ENCODE results near the gene SLC41A3.

DNA sequence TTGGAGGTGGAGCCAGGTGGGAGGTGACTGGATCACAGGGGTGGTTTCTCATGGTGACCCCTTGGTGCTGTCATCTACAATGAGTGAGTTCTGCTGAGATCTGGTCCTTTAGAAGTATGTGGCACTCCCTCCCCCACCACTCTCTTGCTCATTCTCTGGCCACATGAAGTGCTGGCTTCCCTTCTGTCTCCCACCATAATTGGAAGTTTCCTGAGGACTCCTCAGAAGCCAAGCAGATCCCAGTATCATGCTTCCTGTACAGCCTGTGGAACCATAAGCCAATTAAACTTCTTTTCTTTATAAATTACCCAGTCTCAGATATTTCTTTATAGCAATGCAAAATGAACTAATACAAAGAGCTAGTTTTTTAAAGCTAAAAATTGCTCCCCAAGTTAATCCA lies 54.7 kb downstream of the SLC41A3 start:
- TF ChIP-seq, protein P1, sequence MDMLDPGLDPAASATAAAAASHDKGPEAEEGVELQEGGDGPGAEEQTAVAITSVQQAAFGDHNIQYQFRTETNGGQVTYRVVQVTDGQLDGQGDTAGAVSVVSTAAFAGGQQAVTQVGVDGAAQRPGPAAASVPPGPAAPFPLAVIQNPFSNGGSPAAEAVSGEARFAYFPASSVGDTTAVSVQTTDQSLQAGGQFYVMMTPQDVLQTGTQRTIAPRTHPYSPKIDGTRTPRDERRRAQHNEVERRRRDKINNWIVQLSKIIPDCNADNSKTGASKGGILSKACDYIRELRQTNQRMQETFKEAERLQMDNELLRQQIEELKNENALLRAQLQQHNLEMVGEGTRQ (IDR thresholded peaks at IDR 0.05), result no peak
- TF ChIP-seq, protein P2, sequence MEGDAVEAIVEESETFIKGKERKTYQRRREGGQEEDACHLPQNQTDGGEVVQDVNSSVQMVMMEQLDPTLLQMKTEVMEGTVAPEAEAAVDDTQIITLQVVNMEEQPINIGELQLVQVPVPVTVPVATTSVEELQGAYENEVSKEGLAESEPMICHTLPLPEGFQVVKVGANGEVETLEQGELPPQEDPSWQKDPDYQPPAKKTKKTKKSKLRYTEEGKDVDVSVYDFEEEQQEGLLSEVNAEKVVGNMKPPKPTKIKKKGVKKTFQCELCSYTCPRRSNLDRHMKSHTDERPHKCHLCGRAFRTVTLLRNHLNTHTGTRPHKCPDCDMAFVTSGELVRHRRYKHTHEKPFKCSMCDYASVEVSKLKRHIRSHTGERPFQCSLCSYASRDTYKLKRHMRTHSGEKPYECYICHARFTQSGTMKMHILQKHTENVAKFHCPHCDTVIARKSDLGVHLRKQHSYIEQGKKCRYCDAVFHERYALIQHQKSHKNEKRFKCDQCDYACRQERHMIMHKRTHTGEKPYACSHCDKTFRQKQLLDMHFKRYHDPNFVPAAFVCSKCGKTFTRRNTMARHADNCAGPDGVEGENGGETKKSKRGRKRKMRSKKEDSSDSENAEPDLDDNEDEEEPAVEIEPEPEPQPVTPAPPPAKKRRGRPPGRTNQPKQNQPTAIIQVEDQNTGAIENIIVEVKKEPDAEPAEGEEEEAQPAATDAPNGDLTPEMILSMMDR (IDR thresholded peaks at IDR 0.05), result no peak
- no peak for TF ChIP-seq RAD21 (conservative IDR thresholded peaks at IDR 0.05 in 1 of 2, IDR thresholded peaks at IDR 0.05 in 1 of 2)
- TF ChIP-seq, protein P3, sequence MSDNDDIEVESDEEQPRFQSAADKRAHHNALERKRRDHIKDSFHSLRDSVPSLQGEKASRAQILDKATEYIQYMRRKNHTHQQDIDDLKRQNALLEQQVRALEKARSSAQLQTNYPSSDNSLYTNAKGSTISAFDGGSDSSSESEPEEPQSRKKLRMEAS (IDR thresholded peaks at IDR 0.05), result no peak
- no peak for TF ChIP-seq TP53 (CRISPR knock-in tag; IDR thresholded peaks at IDR 0.05)
- TF ChIP-seq POLR2A (IDR thresholded peaks at IDR 0.05; ENCODE audit: low read length), result no peak
- TF ChIP-seq, protein P4, sequence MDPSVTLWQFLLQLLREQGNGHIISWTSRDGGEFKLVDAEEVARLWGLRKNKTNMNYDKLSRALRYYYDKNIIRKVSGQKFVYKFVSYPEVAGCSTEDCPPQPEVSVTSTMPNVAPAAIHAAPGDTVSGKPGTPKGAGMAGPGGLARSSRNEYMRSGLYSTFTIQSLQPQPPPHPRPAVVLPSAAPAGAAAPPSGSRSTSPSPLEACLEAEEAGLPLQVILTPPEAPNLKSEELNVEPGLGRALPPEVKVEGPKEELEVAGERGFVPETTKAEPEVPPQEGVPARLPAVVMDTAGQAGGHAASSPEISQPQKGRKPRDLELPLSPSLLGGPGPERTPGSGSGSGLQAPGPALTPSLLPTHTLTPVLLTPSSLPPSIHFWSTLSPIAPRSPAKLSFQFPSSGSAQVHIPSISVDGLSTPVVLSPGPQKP (IDR thresholded peaks at IDR 0.05; ENCODE audit: low read depth, low read length), result no peak
- no peak for TF ChIP-seq KDM1A (IDR thresholded peaks at IDR 0.05; ENCODE audit: low read depth)
- TF ChIP-seq ZSCAN20 (CRISPR knock-in tag; IDR thresholded peaks at IDR 0.05), result no peak
- no peak for TF ChIP-seq PHF8 (IDR thresholded peaks at IDR 0.05; ENCODE audit: borderline replicate concordance, low read depth)
- no peak for TF ChIP-seq EP300 (IDR thresholded peaks at IDR 0.05)
- no peak for TF ChIP-seq JUNB (IDR thresholded peaks at IDR 0.05)
